Stimulated activated CD4-positive, alpha-beta T cell treated with anti-CD3 and anti-CD28 coated beads, Interleukin-4, amount 100 ng/mL, for 1 hour (primary cell): ENCODE data around the gene ATAT1.

ENCODE experiments used
- DNase-seq: peaks from one replicate; pipeline ENCODE4 v3.0.0-alpha.2; 2020

ATAT1 gene

GRCh38 chr6:30685157-30686008 is 58.7 kb downstream of the ATAT1 start:
- DNase-seq: peak; percentile 22

- peak; percentile 89 for DNase-seq
These were observed 59.6 kb downstream of the ATAT1 start, which contains the start of gene PPP1R18 for GRCh38 chr6:30686009-30686907. TSS of gene PPP1R18 (minus strand) at chr6:30686645. CDS start at chr6:30686018, 627 bp downstream.

GRCh38 chr6:30686908-30687658 is 60.4 kb downstream of the ATAT1 start:
- peak; percentile 79 for DNase-seq

- no peak for DNase-seq
These were observed 61.2 kb downstream of the ATAT1 start for GRCh38 chr6:30687659-30688431.

- peak; percentile 8 for DNase-seq
These were observed 61.9 kb downstream of the ATAT1 start for GRCh38 chr6:30688569-30688968.

GRCh38 chr6:30689022-30689865 is 62.6 kb downstream of the ATAT1 start:
- DNase-seq: no peak

- no peak for DNase-seq
These were observed 63.3 kb downstream of the ATAT1 start for GRCh38 chr6:30689985-30690384.

- DNase-seq: peak; percentile 81
These were observed 63.9 kb downstream of the ATAT1 start, which contains the start of gene NRM for GRCh38 chr6:30690403-30691207. TSS of gene NRM (minus strand) at chr6:30690984. CDS start at chr6:30690974, 10 bp downstream.

GRCh38 chr6:30691208-30691847 is 64.7 kb downstream of the ATAT1 start:
- DNase-seq: no peak
